Measurements from ENCODE around the gene EARS2. TPM values are rescaled to one million over a fixed set of nuclear protein-coding genes. Genes with fewer than 3 reads are reported as not detected.
A peak's percentile ranks its signal among the peaks of the same experiment; 100 is the strongest.

Gene EARS2
- total and polyA plus RNA-seq, 10 of the 15 experiments (the other 5 are each of a cell fraction or from before 2014, with no cell fraction given), result 12.9 to 65.9 (median 33.5) TPM

GRCh38 chr16:23505671-23506605, 51.2 kb downstream of the EARS2 start:
- ChIA-PET SMC1A (ENCODE audit: uncharacterized antibody, unreplicated experiment) (interaction anchor here (0.7 to 7.9 kb wide), 15 partner anchors 9 to 71 kb away, joined by 3 to 61 read pairs (median 4); partner anchors contain the start of genes EARS2 and UBFD1), RAD21 (ENCODE audit: unreplicated experiment) (interaction anchor here (0.6 to 4.3 kb wide), 10 partner anchors 12 to 1862 kb away, joined by 3 to 48 read pairs (median 3); no protein-coding TSS in a partner anchor), POLR2A (interaction anchor here (0.7 to 1.7 kb wide), 6 partner anchors 9 to 172 kb away, joined by 3 to 6 read pairs (median 4); no protein-coding TSS in a partner anchor), CTCF (interaction anchor here (0.6 to 5.1 kb wide), 17 partner anchors 12 to 358 kb away, joined by 3 to 50 read pairs (median 3); partner anchors contain the start of genes COG7, EARS2 and UBFD1)
- WGBS (ENCODE audit: insufficient coverage, insufficient replicate concordance, low lambda C conversion rate, missing lambda C conversion rate), result 2% methylated on average over 7 of the region's 7 CpGs
- H3K79me2 ChIP-seq (ENCODE audit: control insufficient read depth, insufficient read depth, low read length), result peaks cover 96% of the 10 kb centered on the region
- peak overlapping the region; percentile 98 for H3K4me2 ChIP-seq (ENCODE audit: control insufficient read depth, insufficient read depth)
- H2AFZ ChIP-seq (ENCODE audit: control insufficient read depth, low read depth, low read length), result no peak overlapping the region
- H3K4me3 ChIP-seq, result peak overlapping the region; percentile 68
- no peak for FAIRE-seq
- H3K36me3 ChIP-seq (ENCODE audit: control insufficient read depth in 2 of 2, insufficient read depth in 2 of 2, low read length in 1 of 2), result peaks cover 4 to 6% of the 10 kb centered on the region in 2 experiments
- BruUV-seq (replicated peaks), result TSS peak; percentile 19
- intact Hi-C loops (cut with micrococcal nuclease; ENCODE audit: unreplicated experiment) (loop anchor here (2.0 to 5.0 kb wide), 4 partner anchors 51 to 214 kb away; partner anchors contain the start of genes COG7, EARS2, NDUFAB1 and UBFD1), in situ Hi-C loops (cut with MboI) (loop anchor here (10.0 kb wide), 1 partner anchor 339 kb away; no protein-coding TSS in a partner anchor)
- no peaks in the 10 kb centered on the region for H3K27me3 ChIP-seq (replicated peaks in 1 of 2; ENCODE audit: control insufficient read depth in 2 of 2, insufficient read depth in 2 of 2, low read length in 1 of 2)
- peak; percentile 43 for ATAC-seq
- H3K27ac ChIP-seq (ENCODE audit: control insufficient read depth, insufficient read depth), result peak overlapping the region; percentile 86
- H3K9me3 ChIP-seq (replicated peaks; ENCODE audit: control insufficient read depth, insufficient read depth, low read length), result no peaks in the 10 kb centered on the region
- TF ChIP-seq E2F8 (IDR thresholded peaks at IDR 0.05; ENCODE audit: low read depth, partially characterized antibody) (no peak), CTCF (IDR thresholded peaks at IDR 0.05 in 2 of 3, conservative IDR thresholded peaks at IDR 0.05 in 1 of 3; ENCODE audit: control insufficient read depth in 2 of 3, extremely low read depth in 1 of 3, insufficient read depth in 1 of 3, low read depth in 3 of 3, low read length in 3 of 3) (peak; percentile 22 to 38 (median 31); a peak in 2 of 6 replicates), RAD21 (IDR thresholded peaks at IDR 0.05; ENCODE audit: insufficient read depth, low read depth, low read length) (peak; percentile 42), STAT3 (IDR thresholded peaks at IDR 0.05; ENCODE audit: low read depth, low read length) (no peak), JUNB (IDR thresholded peaks at IDR 0.05) (peak; percentile 43), ATF7 (IDR thresholded peaks at IDR 0.05; ENCODE audit: low read depth) (no peak)
- peaks cover 29% of the 10 kb centered on the region for H4K20me1 ChIP-seq (ENCODE audit: control insufficient read depth, insufficient read depth)
- DNase-seq (ENCODE audit: low read depth, low spot score), result no peak
- H3K4me1 ChIP-seq (ENCODE audit: control insufficient read depth, insufficient read depth, low read length), result peaks cover 42% of the 10 kb centered on the region
- H3K9ac ChIP-seq (ENCODE audit: control insufficient read depth, insufficient read depth, low read length), result peak overlapping the region; percentile 66

All from GM12878 (cell line).